GM12878 (cell line): ENCODE measurements around the gene TUBGCP2. TPM values are rescaled to one million over a fixed set of nuclear protein-coding genes. Genes with fewer than 3 reads are reported as not detected.

Source experiments
- ATAC-seq: fragments of 200-7000 bp; cut with Tn5 transposase; 3 replicates; pipeline ENCODE4 v1.9.1; 2020; ENCODE audit warnings: mild to moderate bottlenecking, moderate library complexity
- BruUV-seq: library from RNA; stranded (reverse); fragments of 400-500 nt; replicated peaks from 2 replicates; lab custom pipeline; 2021; lab: Mats Ljungman, UMichigan
- CTCF ChIA-PET: fragments of 300-600 bp; sonication (Branson Sonifier 250); formaldehyde crosslinking; extraction: SDS; loops from one replicate; lab custom pipeline; 2021; ENCODE audit warnings: inconsistent platforms; lab: Yijun Ruan, JAX
- POLR2A ChIA-PET: fragments of 350-600 bp; formaldehyde crosslinking; extraction: SDS; loops from one replicate; lab custom pipeline; 2021; ENCODE audit warnings: inconsistent platforms; lab: Charles Lee
- RAD21 ChIA-PET: fragments of 300-600 bp; sonication (Branson Sonifier 250); formaldehyde crosslinking; loops from one replicate; lab custom pipeline; 2023; ENCODE audit warnings: antibody characterized with exemption; ENCODE audit not compliant: unreplicated experiment; lab: Charles Lee
- SMC1A ChIA-PET: fragments of 300-600 bp; sonication (Branson Sonifier 250); formaldehyde crosslinking; loops from one replicate; lab custom pipeline; 2023; ENCODE audit not compliant: unreplicated experiment, uncharacterized antibody; lab: Charles Lee
- DNase-seq: peaks from one replicate; pipeline ENCODE4 v3.0.0-alpha.2; 2011; ENCODE audit warnings: low read depth, low spot score
- FAIRE-seq: peaks from 3 replicates; lab custom pipeline; 2011; peaks lifted over from hg19 to GRCh38; lab: Jason Lieb, UNC
- H2AFZ ChIP-seq: 2 replicates; pipeline ENCODE4 v1.6.0; 2011; ENCODE audit warnings: low read depth, low read length, control low read depth; ENCODE audit not compliant: control insufficient read depth
- H3K27ac ChIP-seq: 2 replicates; pipeline ENCODE4 v1.5.1; 2011; ENCODE audit warnings: control low read depth; ENCODE audit not compliant: control insufficient read depth, insufficient read depth
- H3K27me3 ChIP-seq, 2 experiments: replicated peaks in 1 of 2; 2 replicates each; pipeline versions ENCODE4 v1.6.0 to v1.6.1; 2011; ENCODE audit warnings: low read length in 1 of 2; ENCODE audit not compliant: control insufficient read depth in 2 of 2, insufficient read depth in 2 of 2
- H3K36me3 ChIP-seq, 2 experiments: 2 replicates each; pipeline ENCODE4 v1.5.1; 2011; ENCODE audit warnings: low read length in 1 of 2; ENCODE audit not compliant: control insufficient read depth in 2 of 2, insufficient read depth in 2 of 2
- H3K4me1 ChIP-seq: 2 replicates; pipeline ENCODE4 v1.6.1; 2011; ENCODE audit warnings: mild to moderate bottlenecking, low read length, moderate library complexity, mixed read lengths; ENCODE audit not compliant: control insufficient read depth, insufficient read depth
- H3K4me2 ChIP-seq: 2 replicates; pipeline ENCODE4 v1.6.0; 2011; ENCODE audit warnings: control low read depth; ENCODE audit not compliant: control insufficient read depth, insufficient read depth
- H3K4me3 ChIP-seq: fragments of 200-600 bp; sonication (generic); 2 replicates; pipeline ENCODE4 v1.5.1; 2016
- H3K79me2 ChIP-seq: 2 replicates; pipeline ENCODE4 v1.6.0; 2011; ENCODE audit warnings: low read length; ENCODE audit not compliant: control insufficient read depth, insufficient read depth
- H3K9ac ChIP-seq: 2 replicates; pipeline ENCODE4 v1.8.0; 2011; ENCODE audit warnings: low read length, control low read depth, mixed read lengths; ENCODE audit not compliant: control insufficient read depth, insufficient read depth
- H3K9me3 ChIP-seq: replicated peaks from 3 replicates; pipeline ENCODE4 v1.5.1; 2011; ENCODE audit warnings: mild to moderate bottlenecking, low read length; ENCODE audit not compliant: control insufficient read depth, insufficient read depth
- H4K20me1 ChIP-seq: 2 replicates; pipeline ENCODE4 v1.6.0; 2011; ENCODE audit not compliant: control insufficient read depth, insufficient read depth
- E4F1 ChIP-seq: fragments of 450-650 bp; IDR thresholded peaks from 2 replicates; pipeline ENCODE4 v1.6.1; 2018; ENCODE audit warnings: borderline replicate concordance, mild to moderate bottlenecking; ENCODE audit not compliant: partially characterized antibody
- IKZF1 ChIP-seq: fragments of 450-650 bp; conservative IDR thresholded peaks from 2 replicates; pipeline ENCODE4 v1.6.1; 2017; ENCODE audit warnings: antibody characterized with exemption, mild to moderate bottlenecking
- IRF5 ChIP-seq: fragments of 450-650 bp; IDR thresholded peaks from 2 replicates; pipeline ENCODE4 v1.6.1; 2017; ENCODE audit warnings: borderline replicate concordance
- NFXL1 ChIP-seq: fragments of 450-650 bp; IDR thresholded peaks from 2 replicates; pipeline ENCODE4 v1.6.1; 2017; ENCODE audit warnings: antibody characterized with exemption, mild to moderate bottlenecking, borderline replicate concordance
- PML ChIP-seq: IDR thresholded peaks from 2 replicates; pipeline ENCODE4 v1.6.1; 2012; ENCODE audit warnings: low read length, inconsistent platforms
- POLR2AphosphoS2 ChIP-seq: IDR thresholded peaks from 2 replicates; pipeline ENCODE4 v1.6.1; 2011; ENCODE audit warnings: low read depth, mild to moderate bottlenecking, low read length, improper control_type of control experiment, moderate library complexity
- RB1 ChIP-seq: fragments of 450-650 bp; formaldehyde crosslinking; IDR thresholded peaks from 2 replicates; pipeline ENCODE4 v1.6.1; 2017; ENCODE audit warnings: mild to moderate bottlenecking, borderline replicate concordance
- SUPT20H ChIP-seq: IDR thresholded peaks from 2 replicates; pipeline ENCODE4 v1.6.1; 2011; ENCODE audit warnings: low read depth, mild to moderate bottlenecking, low read length, moderate library complexity, borderline replicate concordance; ENCODE audit not compliant: control insufficient read depth
- TAF1 ChIP-seq: IDR thresholded peaks from 2 replicates; pipeline ENCODE4 v1.6.1; 2011; ENCODE audit warnings: mild to moderate bottlenecking, low read depth, low read length, borderline replicate concordance
- ZBTB33 ChIP-seq: fragments of 450-650 bp; IDR thresholded peaks from 2 replicates; pipeline ENCODE4 v1.6.1; 2017; ENCODE audit warnings: mild to moderate bottlenecking
- ZNF687 ChIP-seq: fragments of 450-650 bp; IDR thresholded peaks from 2 replicates; pipeline ENCODE4 v1.6.1; 2017; ENCODE audit warnings: mild to moderate bottlenecking, moderate library complexity
- WGBS: methylation state at CpG from one replicate; pipeline ENCODE4 v1.1.6; 2016; ENCODE audit warnings: low lambda C conversion rate; ENCODE audit not compliant: insufficient replicate concordance, insufficient coverage; ENCODE audit errors: missing lambda C conversion rate; 5-methylcytosine and 5-hydroxymethylcytosine counted together
- in situ Hi-C: fragments of 300-500 bp; cut with MboI; formaldehyde crosslinking; loops from 9 replicates; pipeline ENCODE4 v1.14.3; 2018; ENCODE audit warnings: mixed read lengths
- intact Hi-C: fragments of 100-400 bp; cut with micrococcal nuclease; formaldehyde crosslinking; loops from one replicate; pipeline ENCODE4 v1.14.2; 2022; ENCODE audit not compliant: unreplicated experiment
- polyA plus RNA-seq, 11 experiments: library from polyadenylated mRNA; depleted of rRNA in 4 of 11; unstranded in 6 of 11; stranded (reverse) in 5 of 11; fragments of >200 nt; fragmentation: Nextera tagmentation in 4 of 11; fragmentation: Illumina TruSeq in 1 of 11; extraction: Ambion mirVana in 4 of 11; extraction: Trizol in 1 of 11; gene quantifications; 1 replicate in 1 of 11; 2 replicates in 10 of 11; pipeline versions ENCODE4 v1.2.1 to v1.2.3, GENCODE V29; 2011 to 2016; ENCODE audit warnings: inconsistent platforms in 2 of 11, missing spikeins in 2 of 11, low read depth in 1 of 11
- total RNA-seq, 4 experiments: library from RNA; depleted of rRNA in 3 of 4; stranded (reverse); fragments of >200 nt in 3 of 4; fragmentation: Illumina TruSeq in 1 of 4; extraction: Trizol in 1 of 4; gene quantifications; 2 replicates each; pipeline versions ENCODE4 v1.2.1 to v1.2.3, GENCODE V29; 2013 to 2021

The TUBGCP2 gene
- total and polyA plus RNA-seq, 10 of the 15 experiments (the other 5 are each of a cell fraction or from before 2014, with no cell fraction given): 4.8 to 47.1 (median 34.7) TPM

- TF ChIP-seq IRF5: no peak
- TF ChIP-seq TAF1: no peak
- no peak for TF ChIP-seq IKZF1
- no peak for TF ChIP-seq E4F1
Observed at GRCh38 chr10:133245439-133246235, 63.0 kb downstream of the TUBGCP2 start (continued).

- WGBS: 42% methylated on average over 14 of the region's 14 CpGs
- Histone ChIP-seq H3K9ac (no peak overlapping the region), H3K79me2 (no peaks in the 10 kb centered on the region), H2AFZ (no peak overlapping the region), H3K4me3 (no peak overlapping the region), H3K4me2 (no peak overlapping the region), H3K36me3 (no peaks in the 10 kb centered on the region), H4K20me1 (no peaks in the 10 kb centered on the region; the same call in 1 of the 2 replicates), H3K27me3 (0 out of 4 replicates have a peak, but pooled peaks cover 0 to 1% of the 10 kb centered on the region in 2 experiments), H3K4me1 (peaks cover 15% of the 10 kb centered on the region), H3K27ac (no peak overlapping the region), H3K9me3 (no peaks in the 10 kb centered on the region)
- ChIA-PET SMC1A (no interaction called here), RAD21 (no interaction called here), CTCF (no interaction called here), POLR2A (no interaction called here)
- no peak for DNase-seq
- no peak for FAIRE-seq
- no TSS peak for BruUV-seq
- ATAC-seq: no peak
- intact Hi-C loops (no loop called here), in situ Hi-C loops (no loop called here)
- TF ChIP-seq PML (no peak), ZBTB33 (no peak), NFXL1 (no peak), RB1 (no peak), SUPT20H (no peak), POLR2AphosphoS2 (no peak), ZNF687 (no peak)
Observed at GRCh38 chr10:133243593-133243992, 65.1 kb downstream of the TUBGCP2 start.
